NCI-H1092 (cell line): ENCODE measurements around the gene PGLYRP3.

Experiments used
- DNase-seq: peaks from one replicate; lab custom pipeline; 2025; lab: John Stamatoyannopoulos, UW

The PGLYRP3 gene

GRCh38 chr1:153312570-153313186 lies at the start of gene PGLYRP3:
PGLYRP3 (minus strand) TSS chr1:153312952; CDS start chr1:153310665, 2,287 bp downstream.
- DNase-seq = no peak

DNA sequence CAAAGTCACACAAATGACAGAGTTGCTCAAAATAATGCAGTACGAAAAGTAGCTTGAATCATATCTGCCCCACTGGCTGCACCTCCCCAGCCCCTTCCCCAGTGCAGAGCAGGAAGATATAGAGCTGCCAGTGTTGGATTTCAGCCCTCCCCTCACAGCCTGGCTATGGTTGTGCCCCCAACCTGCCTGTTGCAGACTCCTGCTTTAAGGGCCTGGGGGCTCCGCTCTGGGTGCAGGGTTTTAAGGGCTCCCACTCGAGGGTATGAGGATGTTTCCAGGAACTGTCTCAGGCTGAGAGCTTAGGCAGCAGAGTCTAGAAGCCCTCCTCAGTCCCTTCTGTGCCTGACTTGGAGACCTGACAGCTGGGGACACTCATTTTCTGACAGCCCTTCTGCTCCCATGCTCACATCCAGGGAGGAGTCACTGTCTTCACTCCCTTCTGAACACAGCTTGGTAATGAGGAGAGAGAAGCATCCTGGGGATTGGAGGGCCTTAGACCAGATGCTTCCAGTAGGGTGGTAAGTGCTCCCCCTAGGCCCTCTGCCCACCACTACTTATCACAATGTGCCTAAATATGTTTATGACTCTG lies 49.5 kb upstream of the PGLYRP3 start:
- DNase-seq = no peak

- DNase-seq = no peak
Measured at GRCh38 chr1:153361480-153362109, 48.8 kb upstream of the PGLYRP3 start.

DNA sequence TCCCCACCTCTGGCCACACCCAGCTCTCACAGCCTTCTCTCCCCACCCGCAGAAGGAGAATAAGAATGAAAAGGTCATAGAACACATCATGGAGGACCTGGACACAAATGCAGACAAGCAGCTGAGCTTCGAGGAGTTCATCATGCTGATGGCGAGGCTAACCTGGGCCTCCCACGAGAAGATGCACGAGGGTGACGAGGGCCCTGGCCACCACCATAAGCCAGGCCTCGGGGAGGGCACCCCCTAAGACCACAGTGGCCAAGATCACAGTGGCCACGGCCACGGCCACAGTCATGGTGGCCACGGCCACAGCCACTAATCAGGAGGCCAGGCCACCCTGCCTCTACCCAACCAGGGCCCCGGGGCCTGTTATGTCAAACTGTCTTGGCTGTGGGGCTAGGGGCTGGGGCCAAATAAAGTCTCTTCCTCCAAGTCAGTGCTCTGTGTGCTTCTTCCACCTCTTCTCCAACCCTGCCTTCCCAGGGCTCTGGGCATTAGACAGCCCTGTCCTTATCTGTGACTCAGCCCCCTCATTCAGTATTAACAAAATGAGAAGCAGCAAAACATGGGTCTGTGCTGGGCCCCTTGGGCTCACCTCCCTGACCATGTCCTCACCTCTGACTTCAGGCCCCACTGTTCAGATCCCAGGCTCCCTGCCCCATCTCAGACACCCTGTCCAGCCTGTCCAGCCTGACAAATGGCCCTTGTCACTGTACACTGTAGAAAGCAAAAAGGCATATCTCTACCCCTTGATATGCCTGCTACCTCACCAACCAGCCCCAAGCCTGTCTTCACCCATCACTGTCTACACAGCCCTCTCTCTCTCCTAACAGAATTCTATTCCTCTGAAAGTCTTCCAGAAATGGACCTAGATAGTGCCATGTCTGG lies 48.1 kb upstream of the PGLYRP3 start:
- no peak for DNase-seq

GRCh38 chr1:153360190-153360589 lies 47.4 kb upstream of the PGLYRP3 start:
- no peak for DNase-seq

GRCh38 chr1:153359241-153359640 lies 46.5 kb upstream of the PGLYRP3 start:
- DNase-seq = no peak

DNA sequence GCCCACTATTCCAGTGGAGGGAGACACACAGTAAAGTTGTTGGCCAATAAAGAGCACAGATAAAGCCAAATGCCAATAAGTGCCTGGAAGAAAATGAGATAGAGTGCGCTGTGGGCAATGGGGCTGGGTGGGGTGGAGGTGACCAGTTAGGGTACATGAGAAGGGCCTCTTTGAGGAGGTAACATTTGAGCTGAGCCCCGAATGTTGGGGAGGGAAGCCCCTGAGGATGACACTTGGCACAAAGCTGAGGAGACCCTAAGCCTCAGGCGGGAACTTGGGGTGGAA lies 45.9 kb upstream of the PGLYRP3 start:
- DNase-seq = no peak

GRCh38 chr1:153357853-153358690 lies 45.3 kb upstream of the PGLYRP3 start, which contains the start of gene S100A9:
S100A9 (plus strand) TSS chr1:153357854; CDS start chr1:153358284, 430 bp downstream.
- no peak for DNase-seq

- no peak for DNase-seq
Measured at GRCh38 chr1:153357076-153357852, 44.5 kb upstream of the PGLYRP3 start.

DNA sequence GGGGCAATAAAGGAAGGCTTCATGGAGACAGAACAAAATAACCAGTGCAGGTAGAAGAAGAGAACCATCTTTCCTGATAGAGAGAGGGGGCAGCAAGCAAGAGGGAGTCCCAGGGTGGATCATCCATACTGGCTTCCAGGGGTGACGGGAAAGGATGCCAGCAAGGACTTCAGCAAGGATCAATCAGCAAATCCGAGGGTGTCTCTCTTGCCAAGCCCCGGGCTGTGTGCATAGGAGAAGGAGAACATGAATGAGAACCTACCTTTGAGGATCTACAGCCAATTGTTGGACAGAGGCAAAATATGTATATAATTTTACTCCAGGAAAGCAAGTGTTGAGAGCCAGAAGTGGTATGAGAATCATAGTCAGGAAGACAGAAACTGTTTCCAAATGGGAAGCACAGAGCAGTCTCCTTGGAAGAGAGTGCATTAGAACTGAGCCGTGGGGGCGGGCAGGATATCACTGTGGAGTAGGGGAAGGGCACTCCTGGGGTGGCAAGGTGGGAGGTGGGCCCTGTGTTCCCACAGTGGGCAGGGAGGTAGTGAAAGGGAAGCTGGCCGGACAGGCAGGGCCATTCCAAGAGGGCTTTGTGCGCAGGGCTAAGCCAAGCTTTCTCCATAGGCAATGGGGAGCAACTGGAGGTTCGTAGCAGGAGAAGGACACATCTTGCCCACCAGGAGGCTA lies 43.8 kb upstream of the PGLYRP3 start:
- DNase-seq = no peak

GRCh38 chr1:153355445-153356071 lies 42.8 kb upstream of the PGLYRP3 start:
- DNase-seq = peak; percentile 26

- DNase-seq = no peak
Measured at GRCh38 chr1:153354515-153355193, 41.9 kb upstream of the PGLYRP3 start.

GRCh38 chr1:153353226-153353947 lies 40.6 kb upstream of the PGLYRP3 start:
- DNase-seq = peak; percentile 20

GRCh38 chr1:153352523-153352922 lies 39.8 kb upstream of the PGLYRP3 start:
- DNase-seq = peak; percentile 63

DNA sequence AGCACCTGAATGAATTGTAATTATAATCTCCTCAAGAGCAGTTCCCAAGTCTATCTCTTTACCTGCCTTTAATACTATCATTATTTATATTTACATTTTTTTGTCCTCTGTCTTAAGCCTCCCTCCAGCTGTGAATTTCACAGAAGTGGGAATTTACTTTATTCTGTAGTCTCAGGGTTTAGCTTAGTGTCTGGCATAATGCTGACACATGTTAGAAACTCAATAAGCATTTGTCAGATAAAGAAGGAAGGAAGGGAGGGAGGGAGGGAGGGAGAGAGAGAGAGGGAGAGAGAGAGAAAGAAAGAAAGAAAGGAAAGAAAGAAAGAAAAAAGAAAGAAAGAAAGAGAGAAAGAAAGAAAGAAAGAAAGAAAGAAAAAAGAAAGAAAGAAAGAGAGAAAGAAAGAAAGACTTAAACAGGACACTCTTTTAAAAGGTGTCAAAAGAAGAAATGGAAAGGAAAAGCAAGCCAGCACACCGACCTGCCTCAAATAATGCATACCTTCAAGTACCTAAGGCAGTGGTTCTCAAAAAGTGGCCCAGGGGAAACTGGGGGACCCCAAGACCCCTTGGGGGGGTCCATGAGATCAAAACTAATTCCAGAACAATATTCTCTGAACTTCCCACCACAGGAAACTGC lies 37.7 kb upstream of the PGLYRP3 start:
- no peak for DNase-seq

- DNase-seq = no peak
Measured at GRCh38 chr1:153349363-153350320, 36.9 kb upstream of the PGLYRP3 start.
